Measurements from ENCODE around the gene GARIN1A. TPM values are rescaled to one million over a fixed set of nuclear protein-coding genes. Genes with fewer than 3 reads are reported as not detected.
"Not testable (repeated sequence)": the region's sequence is repeated elsewhere in the genome, so short reads cannot be mapped to it uniquely, and the experiment has no call there.

The GARIN1A gene
- 1 to 10 TPM in 2 of 3 donors, under 1 TPM in 1; 0.96 to 3.4 (median 2.9) TPM for total RNA-seq

DNA sequence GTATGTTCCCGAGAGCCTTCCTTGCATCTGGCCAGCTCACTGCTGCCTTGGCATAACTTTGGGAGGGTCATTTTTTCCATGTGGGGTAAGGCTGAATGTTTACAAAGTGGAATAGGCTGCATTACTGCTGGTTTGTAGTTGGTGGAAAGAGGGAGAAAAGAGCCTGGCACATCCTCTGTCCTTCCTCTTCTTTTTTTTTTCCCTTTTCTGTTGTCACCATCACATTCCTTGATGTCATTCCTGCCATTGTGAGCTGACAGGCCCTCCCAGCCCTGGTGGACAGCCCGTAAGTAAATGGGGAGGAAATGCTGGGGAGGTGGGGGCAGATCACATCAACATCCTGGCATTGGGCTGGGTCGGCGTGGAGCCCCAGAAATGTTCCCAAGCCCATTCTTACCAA, at the start of gene GARIN1A:
Gene GARIN1A (plus strand): TSS at position 301 of the 400 bp plus-strand sequence. CDS start 106 bp downstream, outside the sequence.
- Histone ChIP-seq H3K4me3 (no peak within 1 kb of the TSS), H3K27ac (no peak within 1 kb of the TSS), H3K27me3 (no peaks in the 10 kb centered on the region), H3K9me3 (no peaks in the 10 kb centered on the region), H3K36me3 (no peaks in the 10 kb centered on the region), H3K4me1 (no peaks in the 10 kb centered on the region)
- intact Hi-C loops (cut with DNase I; ENCODE audit: low total_unique reads), result no loop called here
- TF ChIP-seq POLR2AphosphoS5 (IDR thresholded peaks at IDR 0.05), result no peak
- no peak for TF ChIP-seq CTCF (IDR thresholded peaks at IDR 0.05)
- TF ChIP-seq POLR2A (IDR thresholded peaks at IDR 0.05), result no peak
- DNase-seq (ENCODE audit: low spot score in 2 of 2), result no peak

DNA sequence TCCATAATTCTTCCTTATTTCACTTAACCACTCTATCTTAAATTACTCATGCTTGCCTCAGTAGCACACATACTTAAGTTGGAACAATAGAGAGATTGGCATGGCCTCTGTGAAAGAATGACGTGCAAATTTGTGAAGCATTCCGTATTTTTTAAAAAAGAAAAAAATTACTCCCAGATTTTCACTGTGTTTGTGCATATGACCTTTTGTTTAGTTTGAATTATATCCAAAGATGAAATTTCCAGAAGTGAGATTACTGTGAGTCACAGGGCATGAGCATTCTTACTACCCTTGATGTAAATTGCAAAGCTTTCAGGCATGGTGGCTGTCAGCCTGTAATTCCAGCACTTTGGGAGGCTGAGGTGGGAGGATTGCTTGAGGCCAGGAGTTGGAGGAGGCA, 45.0 kb upstream of the GARIN1A start:
- H3K4me3 ChIP-seq; H3K4me1 ChIP-seq; H3K27me3 ChIP-seq; H3K36me3 ChIP-seq; intact Hi-C loops (cut with DNase I; ENCODE audit: low total_unique reads); DNase-seq (ENCODE audit: low spot score in 2 of 2); H3K9me3 ChIP-seq; H3K27ac ChIP-seq: not testable (repeated sequence)

DNA sequence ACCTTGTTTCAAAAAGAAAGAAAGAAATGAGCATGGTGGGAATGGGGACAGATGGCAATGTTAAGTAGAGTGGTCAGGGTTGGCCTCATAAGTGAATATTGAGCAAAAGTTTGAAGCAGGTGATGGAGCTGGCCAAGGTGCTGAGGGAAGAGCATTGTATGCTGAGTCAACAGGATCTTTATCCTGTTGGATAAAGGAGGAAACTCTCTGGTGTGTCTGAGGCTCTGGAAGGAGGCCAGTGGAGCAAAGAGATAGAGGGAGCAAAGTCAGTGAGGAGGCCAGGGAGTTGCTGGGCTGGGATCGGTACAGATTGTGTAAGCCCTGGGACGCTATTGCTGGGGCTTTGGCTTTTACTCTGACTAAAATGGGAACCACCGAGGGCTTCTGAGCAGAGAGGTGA, 38.2 kb upstream of the GARIN1A start:
- H3K4me1 ChIP-seq; H3K9me3 ChIP-seq; intact Hi-C loops (cut with DNase I; ENCODE audit: low total_unique reads); H3K36me3 ChIP-seq; H3K27me3 ChIP-seq; H3K4me3 ChIP-seq; DNase-seq (ENCODE audit: low spot score in 2 of 2); H3K27ac ChIP-seq: not testable (repeated sequence)

GRCh38 chr7:128645206-128645605, 26.9 kb upstream of the GARIN1A start:
- H3K27me3 ChIP-seq; intact Hi-C loops (cut with DNase I; ENCODE audit: low total_unique reads); DNase-seq (ENCODE audit: low spot score in 2 of 2); H3K4me1 ChIP-seq; H3K4me3 ChIP-seq; H3K27ac ChIP-seq; H3K36me3 ChIP-seq; H3K9me3 ChIP-seq: not testable (repeated sequence)

GRCh38 chr7:128645844-128646243, 26.2 kb upstream of the GARIN1A start:
- H3K27ac ChIP-seq; H3K4me1 ChIP-seq; H3K4me3 ChIP-seq; H3K9me3 ChIP-seq; intact Hi-C loops (cut with DNase I; ENCODE audit: low total_unique reads); H3K36me3 ChIP-seq; H3K27me3 ChIP-seq; DNase-seq (ENCODE audit: low spot score in 2 of 2): not testable (repeated sequence)

DNA sequence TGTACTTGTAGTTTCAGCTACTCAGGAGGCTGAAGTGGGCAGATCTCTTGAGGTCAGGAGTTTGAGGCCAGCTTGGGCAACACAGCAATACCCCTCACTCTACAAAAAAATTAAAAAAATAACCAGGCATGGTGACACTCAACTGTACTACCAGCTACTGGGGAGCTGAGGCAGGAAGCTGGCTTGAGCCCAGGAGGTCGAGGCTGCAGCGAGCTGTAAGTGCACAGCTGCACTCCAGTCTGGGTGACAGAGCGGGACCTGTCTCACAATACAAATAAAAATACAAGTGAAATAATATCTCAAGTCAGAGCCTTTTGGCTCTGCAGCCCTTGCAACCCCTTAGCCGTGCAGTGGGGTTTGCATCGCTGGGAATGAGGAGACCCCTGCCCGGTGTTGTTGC, 25.2 kb upstream of the GARIN1A start:
- DNase-seq (ENCODE audit: low spot score in 2 of 2); H3K27me3 ChIP-seq; H3K9me3 ChIP-seq; H3K36me3 ChIP-seq; H3K4me1 ChIP-seq; H3K4me3 ChIP-seq; intact Hi-C loops (cut with DNase I; ENCODE audit: low total_unique reads); H3K27ac ChIP-seq: not testable (repeated sequence)

- intact Hi-C loops (cut with DNase I; ENCODE audit: low total_unique reads); H3K4me1 ChIP-seq; H3K27ac ChIP-seq; H3K27me3 ChIP-seq; DNase-seq (ENCODE audit: low spot score in 2 of 2); H3K4me3 ChIP-seq; H3K9me3 ChIP-seq; H3K36me3 ChIP-seq: not testable (repeated sequence)
Observed at GRCh38 chr7:128651096-128651495, 21.0 kb upstream of the GARIN1A start.

GRCh38 chr7:128652606-128653005, 19.5 kb upstream of the GARIN1A start:
- DNase-seq (ENCODE audit: low spot score in 2 of 2); H3K9me3 ChIP-seq; H3K36me3 ChIP-seq; H3K27me3 ChIP-seq; H3K4me1 ChIP-seq; H3K4me3 ChIP-seq; H3K27ac ChIP-seq; intact Hi-C loops (cut with DNase I; ENCODE audit: low total_unique reads): not testable (repeated sequence)

DNA sequence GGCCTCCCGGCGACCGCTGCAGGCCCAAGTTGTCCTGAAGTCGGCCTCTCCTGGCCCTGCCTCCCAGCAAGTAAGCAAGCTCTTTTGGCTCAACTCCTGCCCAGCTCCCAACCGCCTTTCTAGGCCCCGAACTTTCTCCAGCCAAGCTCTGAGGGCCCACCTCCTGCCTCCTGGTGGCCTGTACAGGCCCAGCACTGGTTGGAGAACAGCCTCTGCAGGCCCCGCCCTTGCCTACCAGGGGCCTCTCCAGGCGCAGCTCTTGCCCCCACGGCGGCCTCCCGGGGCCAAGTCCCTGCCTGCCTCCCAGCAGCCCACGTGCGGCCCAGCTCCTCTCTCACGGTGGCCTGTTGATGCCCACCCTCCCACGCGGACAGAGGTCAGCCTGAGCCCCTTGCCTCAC, 18.9 kb upstream of the GARIN1A start:
- H3K4me3 ChIP-seq; H3K9me3 ChIP-seq; H3K36me3 ChIP-seq; H3K27me3 ChIP-seq; H3K4me1 ChIP-seq; intact Hi-C loops (cut with DNase I; ENCODE audit: low total_unique reads); DNase-seq (ENCODE audit: low spot score in 2 of 2): not testable (repeated sequence)
- H3K27ac ChIP-seq, result peak overlapping the region in 1 of 2 donors; percentile 25

DNA sequence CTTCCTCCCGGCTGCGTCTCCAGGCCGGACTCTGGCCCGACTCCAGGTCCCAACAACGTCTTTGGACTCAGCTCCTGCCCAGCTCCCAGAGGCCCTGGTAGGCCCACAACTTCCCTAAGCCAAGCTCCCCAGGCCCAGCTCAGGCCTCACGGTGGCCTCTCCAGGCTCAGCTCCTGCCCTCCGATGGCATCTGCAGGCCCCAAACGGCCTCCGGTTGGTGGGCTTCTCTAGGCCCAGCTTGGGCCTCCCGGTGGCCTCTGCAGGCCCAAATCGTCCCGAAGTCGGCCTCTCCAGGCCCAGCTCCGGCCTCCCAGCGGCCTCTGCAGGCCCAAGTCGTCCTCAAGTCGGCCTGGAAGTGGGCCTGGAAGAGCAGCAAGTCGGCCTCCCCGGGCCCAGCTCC, 18.0 kb upstream of the GARIN1A start:
- H3K27ac ChIP-seq; H3K27me3 ChIP-seq; H3K36me3 ChIP-seq; H3K9me3 ChIP-seq; H3K4me1 ChIP-seq; DNase-seq (ENCODE audit: low spot score in 2 of 2); H3K4me3 ChIP-seq; intact Hi-C loops (cut with DNase I; ENCODE audit: low total_unique reads): not testable (repeated sequence)

GRCh38 chr7:128654501-128654900, 17.6 kb upstream of the GARIN1A start:
- H3K4me1 ChIP-seq; H3K9me3 ChIP-seq; H3K4me3 ChIP-seq; intact Hi-C loops (cut with DNase I; ENCODE audit: low total_unique reads); DNase-seq (ENCODE audit: low spot score in 2 of 2); H3K27ac ChIP-seq; H3K27me3 ChIP-seq; H3K36me3 ChIP-seq: not testable (repeated sequence)

DNA sequence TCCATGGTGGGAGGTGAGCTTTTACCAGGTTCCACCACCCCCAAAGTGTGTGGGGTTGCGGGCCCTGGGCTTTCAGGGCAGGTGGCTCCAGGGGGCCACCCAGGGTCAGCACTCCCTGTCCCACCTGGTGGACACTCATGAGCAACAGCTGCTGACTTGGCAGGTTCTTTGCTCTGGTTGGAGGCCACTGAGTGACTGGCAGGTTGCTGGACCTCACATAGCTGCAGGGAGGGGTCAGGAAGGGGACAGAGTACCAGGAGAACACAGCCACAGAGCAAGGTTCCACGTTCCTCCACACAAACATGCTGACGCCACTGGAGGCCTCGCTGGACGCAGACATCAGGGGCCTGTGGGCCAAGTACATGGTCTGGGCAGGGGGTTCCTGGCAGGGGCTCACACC, 13.7 kb upstream of the GARIN1A start:
- peaks cover 3 to 19% of the 10 kb centered on the region in 2 donors for H3K9me3 ChIP-seq
- H3K27me3 ChIP-seq; H3K36me3 ChIP-seq; intact Hi-C loops (cut with DNase I; ENCODE audit: low total_unique reads); DNase-seq (ENCODE audit: low spot score in 2 of 2); H3K4me3 ChIP-seq; H3K4me1 ChIP-seq; H3K27ac ChIP-seq: not testable (repeated sequence)

Measured in breast epithelium (tissue), 4 donors.